GM19099 (cell line): ENCODE results near the gene TBX21.

Source experiments
- POLR2A ChIP-seq: IDR thresholded peaks from 3 replicates; pipeline ENCODE4 v1.6.1; 2011; ENCODE audit warnings: low read depth; ENCODE audit not compliant: insufficient read length; ENCODE audit errors: extremely low read depth

Gene TBX21

DNA sequence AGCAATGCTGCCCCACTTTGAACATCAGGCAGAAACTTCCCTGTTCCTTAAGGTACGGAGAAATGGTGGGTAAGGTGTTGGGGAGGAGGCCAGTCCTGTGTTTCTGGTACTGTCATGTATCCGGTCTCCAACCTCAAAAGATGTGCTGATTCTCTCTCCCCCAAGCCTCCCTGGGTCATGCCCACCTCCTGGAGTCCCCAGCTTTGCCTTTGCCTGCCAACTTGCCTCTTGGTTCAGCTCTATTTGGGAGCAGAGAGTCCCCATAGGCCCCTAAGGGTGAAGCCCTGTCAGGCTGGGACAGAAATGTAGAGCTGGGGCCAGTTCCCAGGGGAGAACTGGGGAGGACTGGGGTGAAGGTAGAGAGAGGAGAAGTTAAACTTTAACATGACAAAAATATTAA lies 1.6 kb upstream of the TBX21 start:
- TF ChIP-seq POLR2A = no peak

DNA sequence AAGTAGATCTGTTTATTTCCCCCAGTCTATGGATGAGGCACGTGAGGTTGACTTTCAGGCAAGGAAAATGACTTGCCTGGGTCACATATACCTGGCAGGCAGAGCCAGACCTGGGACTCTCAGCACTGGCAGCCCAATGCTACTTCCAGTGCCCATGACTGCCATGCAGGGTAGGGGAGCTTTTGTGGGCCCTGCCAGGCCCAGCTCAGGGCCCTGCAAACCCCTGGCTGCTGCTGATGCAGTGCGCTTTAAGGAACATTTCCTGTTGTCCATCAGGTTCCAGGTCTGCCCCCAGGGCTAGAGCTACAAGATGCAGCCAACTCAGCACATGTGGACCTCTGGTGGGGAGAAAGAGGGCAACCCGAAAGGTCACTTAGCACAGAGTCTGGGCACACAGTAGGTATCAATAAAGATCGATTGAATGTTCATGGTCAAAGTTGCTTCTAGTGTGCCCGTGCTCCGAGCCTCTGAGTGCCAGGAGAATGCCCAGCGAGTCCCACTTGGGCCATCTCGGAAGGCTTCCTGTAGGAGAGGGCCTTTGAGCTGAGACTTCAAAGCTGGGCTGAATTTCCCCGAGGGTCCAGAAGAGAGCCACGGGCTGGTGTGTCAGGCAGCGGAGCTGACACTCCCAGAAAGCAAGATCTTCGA lies 513 bp upstream of the TBX21 start:
- TF ChIP-seq POLR2A = no peak

DNA sequence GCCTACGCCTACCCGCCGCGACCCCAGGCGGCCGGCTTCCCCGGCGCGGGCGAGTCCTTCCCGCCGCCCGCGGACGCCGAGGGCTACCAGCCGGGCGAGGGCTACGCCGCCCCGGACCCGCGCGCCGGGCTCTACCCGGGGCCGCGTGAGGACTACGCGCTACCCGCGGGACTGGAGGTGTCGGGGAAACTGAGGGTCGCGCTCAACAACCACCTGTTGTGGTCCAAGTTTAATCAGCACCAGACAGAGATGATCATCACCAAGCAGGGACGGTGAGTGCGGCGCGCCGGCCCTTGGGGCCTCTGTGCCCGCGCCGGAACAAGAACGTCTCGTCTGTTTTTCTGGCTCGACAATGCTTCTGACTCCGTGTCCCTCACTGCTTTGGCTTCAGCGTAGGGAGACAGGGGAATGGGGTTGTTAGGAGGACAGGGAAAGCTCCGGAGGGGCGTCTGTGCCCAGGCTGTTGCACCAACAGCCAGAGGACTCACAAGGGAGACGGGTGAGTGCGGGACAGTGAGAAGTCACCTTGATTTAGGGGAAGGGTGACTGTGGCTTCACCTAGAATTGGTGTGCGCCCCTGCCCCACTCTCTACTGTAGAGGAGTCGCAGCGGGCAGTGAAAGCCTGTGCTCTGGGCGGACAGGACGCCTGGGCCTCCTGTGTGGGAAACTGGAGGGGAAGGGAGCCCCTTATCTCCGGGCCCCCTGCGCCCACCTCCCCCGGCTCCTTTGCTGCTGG lies 806 bp downstream of the TBX21 start:
- no peak for TF ChIP-seq POLR2A

DNA sequence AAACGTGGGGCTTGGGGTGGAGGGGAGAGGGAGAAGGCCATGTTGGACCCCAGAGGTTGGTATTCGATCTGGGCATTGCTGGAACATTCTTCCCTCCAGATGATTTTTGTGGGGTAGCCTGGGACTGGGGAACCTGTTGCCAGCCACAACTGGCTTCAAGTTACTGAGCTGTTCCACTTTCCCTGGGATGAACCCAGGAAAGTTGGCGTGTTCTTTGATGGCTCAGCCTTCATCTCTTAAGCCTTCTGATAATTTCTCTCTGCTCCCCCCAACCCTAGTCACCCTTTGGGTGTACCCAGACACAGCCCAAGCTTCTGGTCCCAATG lies 2.1 kb downstream of the TBX21 start:
- no peak for TF ChIP-seq POLR2A

DNA sequence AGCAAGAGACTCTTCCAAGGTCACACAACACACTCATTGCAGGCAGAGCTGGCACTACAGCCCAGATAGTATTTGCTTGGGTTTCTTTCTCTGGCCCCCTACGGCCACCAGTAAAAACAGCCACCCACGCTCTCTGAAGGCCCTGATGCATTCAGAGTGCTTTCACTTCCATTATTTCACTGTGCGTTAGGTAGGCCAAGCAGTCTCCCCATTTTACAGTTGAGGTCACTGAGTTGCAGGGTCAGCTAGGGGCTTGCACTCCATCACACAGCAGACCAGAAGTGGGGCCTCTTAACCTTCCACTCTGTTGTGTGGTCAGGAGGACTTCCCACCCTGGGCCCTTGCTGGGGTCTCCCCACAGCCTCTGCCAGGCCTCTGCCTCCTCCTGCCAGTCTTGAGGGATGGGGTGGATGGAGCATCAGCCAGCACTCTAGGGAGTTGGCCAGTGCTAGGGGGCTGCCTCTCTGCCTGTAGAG lies 2.5 kb downstream of the TBX21 start:
- TF ChIP-seq POLR2A = peak; percentile 40

DNA sequence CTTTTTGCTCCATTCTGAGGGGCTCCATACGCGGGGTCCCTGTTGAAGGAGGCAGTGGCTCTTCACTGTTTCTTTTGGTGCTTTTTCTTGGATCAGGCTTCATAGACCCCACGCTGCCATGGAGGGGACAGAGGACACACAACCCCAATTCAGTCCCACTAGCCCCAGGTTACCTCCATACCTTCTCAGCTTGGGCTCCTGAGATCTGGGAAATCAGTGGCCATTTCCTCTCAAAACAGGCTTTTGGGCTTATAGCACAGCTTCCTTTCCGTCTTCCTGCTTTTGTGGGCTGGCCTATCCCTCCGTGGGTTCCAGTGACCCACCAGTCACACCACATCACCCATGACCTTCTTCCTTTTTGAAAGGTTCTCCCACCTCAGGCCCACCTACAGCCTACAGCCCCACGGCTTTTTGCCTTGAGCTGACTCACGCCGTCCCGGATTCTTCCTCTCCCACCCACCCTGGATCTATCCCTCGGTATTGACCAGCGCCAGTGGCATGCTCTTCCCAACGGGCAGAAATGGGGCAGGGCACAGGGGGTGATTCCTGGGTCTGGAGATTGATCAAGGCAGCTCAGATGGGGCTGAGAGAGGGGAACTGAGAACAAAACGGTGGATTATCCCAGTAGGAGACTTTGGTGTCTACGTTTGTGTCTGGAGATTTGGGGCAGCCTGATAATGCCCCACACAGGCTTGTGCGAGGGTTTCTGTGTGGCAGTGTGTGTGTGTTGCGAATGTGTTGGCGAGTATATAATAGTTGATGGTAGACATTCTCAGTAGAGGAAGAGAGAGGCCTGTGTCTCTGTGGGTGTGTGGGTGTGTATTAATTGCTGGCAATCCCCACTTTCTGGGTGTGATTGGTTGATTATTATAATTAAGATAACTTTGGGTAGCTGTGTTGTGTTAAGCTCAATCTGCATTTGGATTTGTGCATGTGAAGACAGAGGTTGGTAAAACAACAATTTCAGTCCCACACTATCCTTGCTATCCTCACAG lies 3.8 kb downstream of the TBX21 start:
- no peak for TF ChIP-seq POLR2A

DNA sequence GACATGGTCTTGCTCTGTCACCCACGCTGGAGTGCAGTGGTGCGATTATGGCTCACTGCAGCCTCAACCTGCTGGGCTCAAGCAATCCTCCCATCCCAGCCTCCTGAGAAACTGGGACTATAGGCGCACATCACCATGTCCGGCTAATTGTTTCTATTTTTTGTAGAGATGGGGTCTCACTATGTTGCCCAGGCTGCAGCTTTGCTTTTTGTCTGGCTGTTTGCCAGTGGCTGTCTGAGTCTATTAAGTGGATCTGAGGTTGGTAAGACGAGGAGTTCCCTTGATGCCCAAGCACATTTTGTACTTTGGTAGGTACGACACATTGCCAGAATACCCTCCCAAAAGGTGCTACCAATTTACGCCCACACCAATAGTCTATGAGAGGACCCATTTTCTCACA lies 5.1 kb downstream of the TBX21 start:
- TF ChIP-seq POLR2A = no peak

DNA sequence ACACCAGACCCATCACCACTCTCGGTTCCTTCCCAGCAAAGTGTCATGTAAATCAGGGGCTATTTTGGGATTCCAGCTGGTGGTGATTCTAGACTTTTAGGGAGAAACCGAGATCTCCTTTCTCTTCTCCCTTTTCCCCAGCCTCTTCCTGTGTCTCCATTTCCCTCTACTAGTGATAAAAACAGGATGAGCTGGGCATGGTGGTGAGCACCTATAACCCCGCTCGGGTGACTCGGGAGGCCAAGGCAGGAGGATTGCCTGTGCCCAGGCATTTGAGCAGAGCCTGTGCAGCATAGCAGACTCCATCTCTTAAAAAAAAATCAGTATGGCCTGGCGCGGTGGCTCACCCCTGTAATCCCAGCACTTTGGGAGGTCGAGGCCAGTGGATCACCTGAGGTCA lies 6.1 kb downstream of the TBX21 start:
- TF ChIP-seq POLR2A = no peak

DNA sequence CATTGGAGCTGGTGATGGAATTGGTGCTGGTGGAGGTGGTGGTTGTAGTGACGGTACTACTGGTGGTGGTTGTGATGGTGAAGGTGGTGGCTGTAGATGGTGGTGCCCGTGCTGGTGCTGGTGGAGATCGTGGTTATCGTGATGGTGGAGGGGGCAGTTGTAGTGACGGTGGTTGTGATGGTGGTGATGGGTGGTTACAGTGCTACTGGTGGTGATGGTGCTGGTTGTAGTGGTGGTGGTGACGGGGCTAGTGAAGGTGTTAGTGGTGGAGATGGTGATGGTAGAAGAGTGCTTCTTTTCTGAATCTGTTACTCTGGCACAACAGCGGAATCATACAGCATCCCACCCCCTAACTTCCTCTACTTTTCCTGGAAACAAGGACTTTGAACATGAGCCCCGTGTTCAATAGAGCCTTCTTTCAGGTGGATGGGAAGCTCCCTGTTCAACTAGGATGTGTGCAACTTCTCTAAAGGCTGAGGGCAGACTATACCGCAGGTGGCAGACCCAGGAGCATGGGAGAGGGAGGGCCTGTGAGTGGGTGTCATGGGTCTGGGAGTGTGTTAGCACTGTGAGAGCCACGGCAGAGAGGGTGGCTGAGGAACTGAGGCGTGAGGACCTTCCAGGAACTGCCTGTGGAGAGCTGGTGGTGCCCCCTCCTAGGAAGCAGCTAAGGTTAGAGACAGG lies 8.2 kb downstream of the TBX21 start:
- no peak for TF ChIP-seq POLR2A

DNA sequence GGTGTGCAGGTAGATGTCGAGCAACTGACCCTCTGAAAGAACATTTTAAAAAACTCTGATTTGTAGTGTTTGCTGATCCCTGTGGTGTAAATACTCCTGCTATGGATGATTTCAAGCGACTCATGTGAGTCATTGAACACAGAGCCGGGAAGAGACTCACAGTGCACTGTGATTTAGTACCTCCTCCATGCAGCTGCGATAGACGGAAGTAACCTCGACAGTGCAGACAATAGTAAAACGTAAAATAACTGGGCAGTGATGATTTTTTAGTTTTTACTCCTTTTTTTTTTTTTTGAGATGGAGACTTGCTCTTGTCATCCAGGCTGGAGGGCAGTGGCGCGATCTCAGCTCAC lies 8.7 kb downstream of the TBX21 start:
- no peak for TF ChIP-seq POLR2A

DNA sequence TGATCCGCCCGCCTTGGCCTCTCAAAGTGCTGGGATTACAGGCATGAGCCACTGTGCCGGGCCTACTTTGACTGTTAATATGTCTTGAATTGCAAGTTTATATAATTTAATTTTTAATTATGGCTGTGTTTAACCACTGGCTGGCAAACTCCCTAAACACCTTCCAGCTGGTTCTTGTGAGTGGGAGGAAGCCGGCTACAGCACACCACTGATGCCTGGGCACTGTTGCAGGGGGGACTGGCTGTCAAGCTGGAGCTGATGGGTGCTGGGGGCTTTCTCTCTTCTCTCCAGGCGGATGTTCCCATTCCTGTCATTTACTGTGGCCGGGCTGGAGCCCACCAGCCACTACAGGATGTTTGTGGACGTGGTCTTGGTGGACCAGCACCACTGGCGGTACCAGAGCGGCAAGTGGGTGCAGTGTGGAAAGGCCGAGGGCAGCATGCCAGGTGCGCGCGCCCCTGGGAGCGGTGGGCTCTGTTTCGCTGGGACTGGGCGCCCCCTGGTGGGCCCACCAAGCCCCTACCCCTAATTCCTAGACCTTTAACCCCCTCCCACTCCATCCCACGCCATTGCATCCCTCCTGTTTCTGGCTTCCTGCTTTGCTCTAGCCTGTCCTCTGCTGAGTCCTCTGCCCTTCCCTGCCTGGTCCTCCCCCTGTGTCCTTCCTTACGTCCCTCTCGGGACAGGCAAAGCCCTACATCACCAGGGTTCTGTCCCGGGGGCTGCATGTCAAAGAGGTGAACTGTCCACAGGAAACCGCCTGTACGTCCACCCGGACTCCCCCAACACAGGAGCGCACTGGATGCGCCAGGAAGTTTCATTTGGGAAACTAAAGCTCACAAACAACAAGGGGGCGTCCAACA lies 9.5 kb downstream of the TBX21 start:
- no peak for TF ChIP-seq POLR2A

DNA sequence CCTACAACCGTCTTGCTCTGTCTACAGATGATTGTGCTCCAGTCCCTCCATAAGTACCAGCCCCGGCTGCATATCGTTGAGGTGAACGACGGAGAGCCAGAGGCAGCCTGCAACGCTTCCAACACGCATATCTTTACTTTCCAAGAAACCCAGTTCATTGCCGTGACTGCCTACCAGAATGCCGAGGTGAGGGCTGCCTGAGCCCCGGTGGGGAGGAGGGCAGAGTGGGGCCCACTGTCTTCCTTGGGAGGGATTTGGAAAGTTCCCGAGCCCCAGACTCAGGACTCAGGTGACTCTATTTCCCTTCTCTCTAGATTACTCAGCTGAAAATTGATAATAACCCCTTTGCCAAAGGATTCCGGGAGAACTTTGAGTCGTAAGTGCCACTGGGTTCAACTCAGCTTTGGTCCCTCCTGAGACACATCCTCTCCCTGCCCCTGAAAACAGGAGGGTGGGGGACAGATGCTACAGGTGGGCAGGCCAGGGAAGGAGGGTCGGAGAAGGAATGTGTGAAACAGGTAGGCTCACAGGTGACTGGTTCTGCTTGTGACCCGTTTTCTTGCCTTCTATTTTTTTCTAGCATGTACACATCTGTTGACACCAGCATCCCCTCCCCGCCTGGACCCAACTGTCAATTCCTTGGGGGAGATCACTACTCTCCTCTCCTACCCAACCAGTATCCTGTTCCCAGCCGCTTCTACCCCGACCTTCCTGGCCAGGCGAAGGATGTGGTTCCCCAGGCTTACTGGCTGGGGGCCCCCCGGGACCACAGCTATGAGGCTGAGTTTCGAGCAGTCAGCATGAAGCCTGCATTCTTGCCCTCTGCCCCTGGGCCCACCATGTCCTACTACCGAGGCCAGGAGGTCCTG lies 11.4 kb downstream of the TBX21 start:
- TF ChIP-seq POLR2A = no peak

DNA sequence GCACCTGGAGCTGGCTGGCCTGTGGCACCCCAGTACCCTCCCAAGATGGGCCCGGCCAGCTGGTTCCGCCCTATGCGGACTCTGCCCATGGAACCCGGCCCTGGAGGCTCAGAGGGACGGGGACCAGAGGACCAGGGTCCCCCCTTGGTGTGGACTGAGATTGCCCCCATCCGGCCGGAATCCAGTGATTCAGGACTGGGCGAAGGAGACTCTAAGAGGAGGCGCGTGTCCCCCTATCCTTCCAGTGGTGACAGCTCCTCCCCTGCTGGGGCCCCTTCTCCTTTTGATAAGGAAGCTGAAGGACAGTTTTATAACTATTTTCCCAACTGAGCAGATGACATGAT lies 12.0 kb downstream of the TBX21 start:
- TF ChIP-seq POLR2A = no peak
